Fibroblast of the aortic adventitia (primary cell): ENCODE measurements around the gene ZC3H6. TPM values are rescaled to one million over a fixed set of nuclear protein-coding genes. Genes with fewer than 3 reads are reported as not detected.

ENCODE experiments used
- small RNA-seq: library from RNA; depleted of rRNA; stranded (forward); fragments of <200 nt; gene quantifications from one replicate; pipeline ENCODE3, GENCODE V24; 2012
- total RNA-seq: library from RNA; depleted of rRNA; stranded (reverse); fragments of >200 nt; gene quantifications from 2 replicates; pipeline ENCODE4 v1.2.3, GENCODE V29; 2012; ENCODE audit warnings: low replicate concordance

The ZC3H6 gene
- total RNA-seq, 1 donor = 7.5 TPM

Small RNA genes within 50 kb of the gene (small RNA-seq; reads per million reads assigned to genes)
- gene AC115115.1 = not detected

Other genes with a start within 250 kb of the ZC3H6 start
- 24.9 and 40.2 TPM in 2 replicates for gene TMEM87B, start 220.3 kb upstream of the ZC3H6 start, total RNA-seq
- gene FBLN7, start 137.2 kb upstream of the ZC3H6 start, total RNA-seq = 3.2 and 7.8 TPM in 2 replicates
- 17.4 and 45.1 TPM in 2 replicates for gene ZC3H8, start 20.6 kb upstream of the ZC3H6 start, total RNA-seq
- 16.4 and 22.1 TPM in 2 replicates for gene RGPD8, start 158.0 kb downstream of the ZC3H6 start, total RNA-seq
- 33.6 and 75.6 TPM in 2 replicates for gene TTL, start 206.6 kb downstream of the ZC3H6 start, total RNA-seq